ENCODE results near the gene STK40.

STK40 gene

GRCh38 chr1:36425791-36426190, 40.1 kb upstream of the STK40 start:
- Histone ChIP-seq H3K9me2 (replicated peaks; ENCODE audit: insufficient read depth, low read length) (no peaks in the 10 kb centered on the region), H4K20me1 (ENCODE audit: insufficient read depth, low read length) (no peaks in the 10 kb centered on the region), H3K9ac (ENCODE audit: low read length) (no peak overlapping the region), H3K27me3 (replicated peaks; ENCODE audit: insufficient read depth, low read length) (no peaks in the 10 kb centered on the region), H2AFZ (ENCODE audit: low read length) (no peak overlapping the region), H3K27ac (ENCODE audit: low read length) (no peak overlapping the region), H3K36me3 (replicated peaks; ENCODE audit: insufficient read depth, low read length) (no peaks in the 10 kb centered on the region), H3K79me2 (ENCODE audit: low read length) (no peaks in the 10 kb centered on the region), H3F3A (ENCODE audit: insufficient read depth, low read length) (no peaks in the 10 kb centered on the region), H3K9me3 (replicated peaks; ENCODE audit: insufficient read depth, low read length) (no peaks in the 10 kb centered on the region), H3K4me1 (ENCODE audit: low read length) (no peaks in the 10 kb centered on the region), H3K4me3 (ENCODE audit: low read length) (no peak overlapping the region), H3K4me2 (ENCODE audit: low read depth, low read length) (no peak overlapping the region)
- no peak for TF ChIP-seq CTCF (IDR thresholded peaks at IDR 0.05; ENCODE audit: low read length)
- TF ChIP-seq EZH2phosphoT487 (IDR thresholded peaks at IDR 0.05; ENCODE audit: low read length), result no peak
- TF ChIP-seq EZH2 (optimal IDR thresholded peaks at IDR 0.05; ENCODE audit: low read depth, low read length), result no peak
- no peak for DNase-seq

GRCh38 chr1:36421649-36422048, 35.9 kb upstream of the STK40 start:
- no peak for DNase-seq
- TF ChIP-seq EZH2phosphoT487 (IDR thresholded peaks at IDR 0.05; ENCODE audit: low read length), result no peak
- no peak for TF ChIP-seq EZH2 (optimal IDR thresholded peaks at IDR 0.05; ENCODE audit: low read depth, low read length)
- TF ChIP-seq CTCF (IDR thresholded peaks at IDR 0.05; ENCODE audit: low read length), result no peak
- peaks cover 5% of the 10 kb centered on the region for H3K4me1 ChIP-seq (ENCODE audit: low read length)
- no peaks in the 10 kb centered on the region for H3K27me3 ChIP-seq (replicated peaks; ENCODE audit: insufficient read depth, low read length)
- H4K20me1 ChIP-seq (ENCODE audit: insufficient read depth, low read length), result no peaks in the 10 kb centered on the region
- H3K9me3 ChIP-seq (replicated peaks; ENCODE audit: insufficient read depth, low read length), result no peaks in the 10 kb centered on the region
- H3K36me3 ChIP-seq (replicated peaks; ENCODE audit: insufficient read depth, low read length), result no peaks in the 10 kb centered on the region
- no peaks in the 10 kb centered on the region for H3K79me2 ChIP-seq (ENCODE audit: low read length)
- H2AFZ ChIP-seq (ENCODE audit: low read length), result no peak overlapping the region
- H3K4me3 ChIP-seq (ENCODE audit: low read length), result no peak overlapping the region
- H3K27ac ChIP-seq (ENCODE audit: low read length), result no peak overlapping the region
- no peaks in the 10 kb centered on the region for H3K9me2 ChIP-seq (replicated peaks; ENCODE audit: insufficient read depth, low read length)
- H3F3A ChIP-seq (ENCODE audit: insufficient read depth, low read length), result no peaks in the 10 kb centered on the region
- H3K9ac ChIP-seq (ENCODE audit: low read length), result no peak overlapping the region
- no peak overlapping the region for H3K4me2 ChIP-seq (ENCODE audit: low read depth, low read length)

DNA sequence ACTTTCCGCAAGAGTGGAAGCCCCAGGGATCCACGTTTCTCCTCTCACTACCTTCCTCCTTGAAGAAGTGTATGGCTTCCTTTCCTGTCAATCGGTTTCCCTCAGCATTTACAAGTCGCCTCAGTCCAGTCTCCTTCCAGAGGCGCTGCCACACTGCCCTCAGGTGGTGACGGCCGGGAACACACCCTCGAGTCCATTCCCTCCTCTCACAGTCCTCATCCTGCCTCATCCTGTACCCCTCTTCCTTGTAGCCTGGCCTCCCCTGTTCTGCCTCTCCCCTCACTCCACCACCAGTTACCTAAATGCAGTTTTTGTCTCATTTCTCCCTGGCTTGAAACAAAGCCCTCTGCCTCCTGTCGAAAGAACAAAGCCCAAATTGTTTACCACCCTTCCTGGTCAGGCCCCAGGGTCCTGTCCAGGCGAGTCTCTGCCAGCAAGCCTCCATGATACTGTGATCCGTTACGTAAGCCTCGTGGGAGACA, 35.2 kb upstream of the STK40 start:
- Histone ChIP-seq H4K20me1 (ENCODE audit: insufficient read depth, low read length) (no peaks in the 10 kb centered on the region), H3K4me3 (ENCODE audit: low read length) (no peak overlapping the region), H3K9ac (ENCODE audit: low read length) (no peak overlapping the region), H3K4me2 (ENCODE audit: low read depth, low read length) (peak overlapping the region; percentile 12; the same call in 1 of the 2 replicates), H3K27me3 (replicated peaks; ENCODE audit: insufficient read depth, low read length) (no peaks in the 10 kb centered on the region), H3F3A (ENCODE audit: insufficient read depth, low read length) (no peaks in the 10 kb centered on the region), H3K36me3 (replicated peaks; ENCODE audit: insufficient read depth, low read length) (no peaks in the 10 kb centered on the region), H3K9me2 (replicated peaks; ENCODE audit: insufficient read depth, low read length) (no peaks in the 10 kb centered on the region), H3K27ac (ENCODE audit: low read length) (no peak overlapping the region), H2AFZ (ENCODE audit: low read length) (peak overlapping the region; percentile 37; the same call in 1 of the 2 replicates), H3K79me2 (ENCODE audit: low read length) (no peaks in the 10 kb centered on the region), H3K4me1 (ENCODE audit: low read length) (peaks cover 5% of the 10 kb centered on the region), H3K9me3 (replicated peaks; ENCODE audit: insufficient read depth, low read length) (no peaks in the 10 kb centered on the region)
- peak; percentile 73 for DNase-seq
- TF ChIP-seq EZH2 (optimal IDR thresholded peaks at IDR 0.05; ENCODE audit: low read depth, low read length), result no peak
- TF ChIP-seq CTCF (IDR thresholded peaks at IDR 0.05; ENCODE audit: low read length), result peak; percentile 95

All from MM.1S (cell line).